ENCODE results near the gene ITGA2. TPM values are rescaled to one million over a fixed set of nuclear protein-coding genes. Genes with fewer than 3 reads are reported as not detected.

ITGA2 gene
- total RNA-seq, 2 experiments from 2014 or later = 2.2 to 2.3 TPM

GRCh38 chr5:52989781-52990527 lies 802 bp downstream of the ITGA2 start:
- intact Hi-C loops (cut with micrococcal nuclease) = loop anchor here (1.0 to 2.0 kb wide), 2 partner anchors 42 to 107 kb away; no protein-coding TSS in a partner anchor
- H3K27ac Mint-ChIP-seq = no peak overlapping the region
- no peaks in the 10 kb centered on the region for H3K9me3 Mint-ChIP-seq
- H3K27me3 Mint-ChIP-seq = peaks cover 9% of the 10 kb centered on the region
- ChIA-PET POLR2A (interaction anchor here (1.8 kb wide), 1 partner anchor 9 kb away, joined by 4 read pairs; no protein-coding TSS in a partner anchor), CTCF (interaction anchor here (0.8 to 3.2 kb wide), 6 partner anchors 41 to 103 kb away, joined by 3 to 16 read pairs (median 4); no protein-coding TSS in a partner anchor)
- peaks cover 26% of the 10 kb centered on the region for H3K4me1 Mint-ChIP-seq (ENCODE audit: low read depth)
- H3K4me3 Mint-ChIP-seq = peak overlapping the region; percentile 73
- H3K36me3 Mint-ChIP-seq = no peaks in the 10 kb centered on the region
- DNase-seq = peak; percentile 55

- H3K27me3 Mint-ChIP-seq = peaks cover 7% of the 10 kb centered on the region
- H3K4me1 Mint-ChIP-seq (ENCODE audit: low read depth) = peaks cover 22% of the 10 kb centered on the region
- intact Hi-C loops (cut with micrococcal nuclease) = no loop called here
- CTCF ChIA-PET = interaction anchor here (0.8 to 3.2 kb wide), 5 partner anchors 42 to 103 kb away, joined by 3 to 16 read pairs (median 3); no protein-coding TSS in a partner anchor
- POLR2A ChIA-PET = interaction anchor here (1.8 kb wide), 1 partner anchor 8 kb away, joined by 4 read pairs; no protein-coding TSS in a partner anchor
- H3K36me3 Mint-ChIP-seq = no peaks in the 10 kb centered on the region
- no peak for DNase-seq
- H3K27ac Mint-ChIP-seq = no peak overlapping the region
- no peaks in the 10 kb centered on the region for H3K9me3 Mint-ChIP-seq
- no peak overlapping the region for H3K4me3 Mint-ChIP-seq
These were observed 1.4 kb downstream of the ITGA2 start for GRCh38 chr5:52990528-52990925.

- Mint-ChIP-seq H3K4me3 (no peak overlapping the region), H3K36me3 (no peaks in the 10 kb centered on the region), H3K4me1 (ENCODE audit: low read depth) (peaks cover 10% of the 10 kb centered on the region), H3K9me3 (no peaks in the 10 kb centered on the region), H3K27ac (no peak overlapping the region), H3K27me3 (peaks cover 4% of the 10 kb centered on the region)
- CTCF ChIA-PET = no interaction called here
- intact Hi-C loops (cut with micrococcal nuclease) = no loop called here
- DNase-seq = no peak
- POLR2A ChIA-PET = no interaction called here
These were observed 4.2 kb downstream of the ITGA2 start for GRCh38 chr5:52993367-52993766.

- no peak overlapping the region for H3K4me3 Mint-ChIP-seq
- intact Hi-C loops (cut with micrococcal nuclease) = no loop called here
- peaks cover 10% of the 10 kb centered on the region for H3K4me1 Mint-ChIP-seq (ENCODE audit: low read depth)
- peaks cover 4% of the 10 kb centered on the region for H3K27me3 Mint-ChIP-seq
- no peak for DNase-seq
- POLR2A ChIA-PET = no interaction called here
- H3K36me3 Mint-ChIP-seq = no peaks in the 10 kb centered on the region
- H3K27ac Mint-ChIP-seq = no peak overlapping the region
- CTCF ChIA-PET = interaction anchor here (1.2 kb wide), 1 partner anchor 42 kb away, joined by 3 read pairs; no protein-coding TSS in a partner anchor
- H3K9me3 Mint-ChIP-seq = no peaks in the 10 kb centered on the region
These were observed 5.1 kb downstream of the ITGA2 start for GRCh38 chr5:52994266-52994665.

GRCh38 chr5:52995095-52995494 lies 5.9 kb downstream of the ITGA2 start:
- Mint-ChIP-seq H3K27ac (no peak overlapping the region), H3K36me3 (no peaks in the 10 kb centered on the region), H3K9me3 (no peaks in the 10 kb centered on the region), H3K27me3 (peaks cover 4% of the 10 kb centered on the region), H3K4me1 (ENCODE audit: low read depth) (peaks cover 8% of the 10 kb centered on the region), H3K4me3 (no peak overlapping the region)
- ChIA-PET CTCF (no interaction called here), POLR2A (no interaction called here)
- no peak for DNase-seq
- intact Hi-C loops (cut with micrococcal nuclease) = no loop called here

GRCh38 chr5:52995914-52996313 lies 6.8 kb downstream of the ITGA2 start:
- Mint-ChIP-seq H3K36me3 (no peaks in the 10 kb centered on the region), H3K27me3 (peaks cover 4% of the 10 kb centered on the region), H3K4me1 (ENCODE audit: low read depth) (peaks cover 6% of the 10 kb centered on the region), H3K27ac (no peak overlapping the region), H3K4me3 (no peak overlapping the region), H3K9me3 (no peaks in the 10 kb centered on the region)
- POLR2A ChIA-PET = no interaction called here
- intact Hi-C loops (cut with micrococcal nuclease) = no loop called here
- no peak for DNase-seq
- CTCF ChIA-PET = no interaction called here

- Mint-ChIP-seq H3K9me3 (no peaks in the 10 kb centered on the region), H3K27ac (no peak overlapping the region), H3K4me1 (ENCODE audit: low read depth) (peaks cover 6% of the 10 kb centered on the region), H3K27me3 (peaks cover 4% of the 10 kb centered on the region), H3K4me3 (no peak overlapping the region), H3K36me3 (no peaks in the 10 kb centered on the region)
- ChIA-PET CTCF (interaction anchor here (1.1 to 1.3 kb wide), 2 partner anchors 39 to 98 kb away, joined by 3 read pairs; no protein-coding TSS in a partner anchor), POLR2A (no interaction called here)
- DNase-seq = no peak
- intact Hi-C loops (cut with micrococcal nuclease) = no loop called here
These were observed 7.8 kb downstream of the ITGA2 start for GRCh38 chr5:52996979-52997378.

- no peak for DNase-seq
- Mint-ChIP-seq H3K4me3 (no peak overlapping the region), H3K36me3 (no peaks in the 10 kb centered on the region), H3K4me1 (ENCODE audit: low read depth) (peaks cover 6% of the 10 kb centered on the region), H3K27ac (no peak overlapping the region), H3K9me3 (no peaks in the 10 kb centered on the region), H3K27me3 (peaks cover 3% of the 10 kb centered on the region)
- intact Hi-C loops (cut with micrococcal nuclease) = no loop called here
- POLR2A ChIA-PET = no interaction called here
- CTCF ChIA-PET = interaction anchor here (1.1 to 1.3 kb wide), 2 partner anchors 38 to 98 kb away, joined by 3 read pairs; no protein-coding TSS in a partner anchor
These were observed 8.3 kb downstream of the ITGA2 start for GRCh38 chr5:52997424-52997823.

- intact Hi-C loops (cut with micrococcal nuclease) = no loop called here
- ChIA-PET POLR2A (interaction anchor here (1.5 kb wide), 1 partner anchor 9 kb away, joined by 4 read pairs; the partner anchor contains the start of gene ITGA2), CTCF (interaction anchor here (0.8 to 1.3 kb wide), 3 partner anchors 11 to 50 kb away, joined by 3 to 4 read pairs (median 3); no protein-coding TSS in a partner anchor)
- Mint-ChIP-seq H3K4me1 (ENCODE audit: low read depth) (peaks cover 6% of the 10 kb centered on the region), H3K27me3 (no peaks in the 10 kb centered on the region), H3K4me3 (no peak overlapping the region), H3K9me3 (no peaks in the 10 kb centered on the region), H3K27ac (no peak overlapping the region), H3K36me3 (no peaks in the 10 kb centered on the region)
- DNase-seq = no peak
These were observed 9.6 kb downstream of the ITGA2 start for GRCh38 chr5:52998552-52999313.

- ChIA-PET CTCF (interaction anchor here (0.8 to 1.3 kb wide), 2 partner anchors 29 to 51 kb away, joined by 3 to 4 read pairs; no protein-coding TSS in a partner anchor), POLR2A (interaction anchor here (1.5 kb wide), 1 partner anchor 10 kb away, joined by 4 read pairs; the partner anchor contains the start of gene ITGA2)
- Mint-ChIP-seq H3K27ac (no peak overlapping the region), H3K36me3 (no peaks in the 10 kb centered on the region), H3K4me1 (ENCODE audit: low read depth) (peaks cover 12% of the 10 kb centered on the region), H3K27me3 (no peaks in the 10 kb centered on the region), H3K9me3 (no peaks in the 10 kb centered on the region), H3K4me3 (no peak overlapping the region)
- intact Hi-C loops (cut with micrococcal nuclease) = no loop called here
- no peak for DNase-seq
These were observed 10.3 kb downstream of the ITGA2 start for GRCh38 chr5:52999344-52999949.

GRCh38 chr5:53001541-53001940 lies 12.4 kb downstream of the ITGA2 start:
- intact Hi-C loops (cut with micrococcal nuclease) = no loop called here
- POLR2A ChIA-PET = no interaction called here
- CTCF ChIA-PET = no interaction called here
- Mint-ChIP-seq H3K27ac (no peak overlapping the region), H3K36me3 (no peaks in the 10 kb centered on the region), H3K4me1 (ENCODE audit: low read depth) (peaks cover 25% of the 10 kb centered on the region), H3K4me3 (no peak overlapping the region), H3K27me3 (no peaks in the 10 kb centered on the region), H3K9me3 (no peaks in the 10 kb centered on the region)
- no peak for DNase-seq

- intact Hi-C loops (cut with micrococcal nuclease) = no loop called here
- Mint-ChIP-seq H3K36me3 (no peaks in the 10 kb centered on the region), H3K9me3 (no peaks in the 10 kb centered on the region), H3K27me3 (no peaks in the 10 kb centered on the region), H3K27ac (no peak overlapping the region), H3K4me1 (ENCODE audit: low read depth) (peaks cover 35% of the 10 kb centered on the region), H3K4me3 (no peak overlapping the region)
- DNase-seq = no peak
- ChIA-PET CTCF (no interaction called here), POLR2A (no interaction called here)
These were observed 13.3 kb downstream of the ITGA2 start for GRCh38 chr5:53002491-53002890.

Measured in activated CD4-positive, alpha-beta memory T cell treated with anti-CD3 and anti-CD28 coated beads for 36 hours (primary cell).